ENCODE measurements around the gene C14orf119.

GRCh38 chr14:23149745-23150144, 54.4 kb downstream of the C14orf119 start:
- TF ChIP-seq CTCF (IDR thresholded peaks at IDR 0.05 in 4 of 5, conservative IDR thresholded peaks at IDR 0.05 in 1 of 5) (no peak), POLR2A (IDR thresholded peaks at IDR 0.05) (no peak)

Data from gastrocnemius medialis (tissue), 4 donors.